ENCODE results near the gene TENT4A. TPM values are rescaled to one million over a fixed set of nuclear protein-coding genes. Genes with fewer than 3 reads are reported as not detected.

The TENT4A gene
- total and polyA plus RNA-seq, 2 of the 13 experiments (the other 11 are each of a cell fraction or from before 2014, with no cell fraction given) = 6.3 to 13.3 TPM

- no peak for TF ChIP-seq GLI4 (CRISPR knock-in tag; IDR thresholded peaks at IDR 0.05; ENCODE audit: borderline replicate concordance)
- TF ChIP-seq ZNF451 (CRISPR knock-in tag; IDR thresholded peaks at IDR 0.05) = no peak
- no peak for TF ChIP-seq ZNF331 (CRISPR knock-in tag; IDR thresholded peaks at IDR 0.05)
- TF ChIP-seq HMG20B (CRISPR knock-in tag; conservative IDR thresholded peaks at IDR 0.05) = no peak
Observed at GRCh38 chr5:6715271-6715670, 2.0 kb downstream of the TENT4A start (continued).

- H4K20me1 ChIP-seq (ENCODE audit: insufficient read depth, low read length) = peaks cover 61% of the 10 kb centered on the region
- CTCF ChIA-PET (ENCODE audit: low intra/inter-chr PET ratio, low total read pairs) = no interaction called here
- peak; percentile 75 for TF ChIP-seq SAP130 (CRISPR knock-in tag; IDR thresholded peaks at IDR 0.05; ENCODE audit: low read depth)
- TF ChIP-seq FOXA3 (CRISPR knock-in tag; IDR thresholded peaks at IDR 0.05) = peak; percentile 35
- 0 out of 2 replicates have a peak, but pooled peaks have one; percentile 28 for TF ChIP-seq ZNF318 (CRISPR knock-in tag; IDR thresholded peaks at IDR 0.05)
- no peak for TF ChIP-seq IRF9 (CRISPR knock-in tag; IDR thresholded peaks at IDR 0.05; ENCODE audit: borderline replicate concordance)
- no peak for TF ChIP-seq ZNF207 (IDR thresholded peaks at IDR 0.05; ENCODE audit: borderline replicate concordance)
- TF ChIP-seq DMTF1 (CRISPR knock-in tag; IDR thresholded peaks at IDR 0.05) = no peak
Observed at GRCh38 chr5:6715758-6716628, 2.8 kb downstream of the TENT4A start.

More at GRCh38 chr5:6715758-6716628, 2.8 kb downstream of the TENT4A start:
- Histone ChIP-seq H3K4me3 (replicated peaks in 1 of 3; ENCODE audit: insufficient read depth in 1 of 3, low read depth in 2 of 3, low read length in 3 of 3) (peak overlapping the region; percentile 75 to 92 (median 80)), H3K36me3 (replicated peaks in 1 of 2; ENCODE audit: control insufficient read depth in 1 of 2, insufficient read depth in 2 of 2, low read length in 2 of 2) (peaks cover 3 to 27% of the 10 kb centered on the region in 2 experiments; a peak in 4 of 5 replicates), H3K9ac (ENCODE audit: insufficient read depth, low read depth, low read length) (peak overlapping the region; percentile 74), H3K4me2 (ENCODE audit: low read depth, low read length) (peak overlapping the region; percentile 92), H3K4me1 (ENCODE audit: insufficient read depth, low read length) (peaks cover 66% of the 10 kb centered on the region), H2AFZ (ENCODE audit: low read length) (no peak overlapping the region), H3K27me3 (ENCODE audit: control insufficient read depth in 1 of 2, insufficient read depth in 2 of 2, low read length in 2 of 2) (no peaks in the 10 kb centered on the region), H3K9me3 (ENCODE audit: low read length) (no peaks in the 10 kb centered on the region), H3K27ac (ENCODE audit: extremely low read length, insufficient read depth, low read length) (no peak overlapping the region), H3K79me2 (ENCODE audit: insufficient read depth, low read length) (peaks cover 66% of the 10 kb centered on the region)
- TSS peak; percentile 60 for BruUV-seq (replicated peaks)
- intact Hi-C loops (cut with micrococcal nuclease; ENCODE audit: unreplicated experiment) = loop anchor here (1.0 kb wide), 2 partner anchors 29 to 83 kb away; partner anchors contain the start of genes NSUN2 and SRD5A1
- POLR2A ChIA-PET = no interaction called here
- FAIRE-seq (no peak), DNase-seq (ENCODE audit: low spot score) (no peak), ATAC-seq (no peak)
- WGBS (ENCODE audit: low lambda C conversion rate) = 42% methylated on average over 13 of the region's 17 CpGs
- in situ Hi-C loops (cut with HindIII; ENCODE audit: extremely low pct_ligation_motif_present, low pct_unique_long_range_greater_than_20kb) = no loop called here

Data from HepG2 (cell line).